K562 (cell line): ENCODE measurements around the gene EVI2B. TPM values are rescaled to one million over a fixed set of nuclear protein-coding genes. Genes with fewer than 3 reads are reported as not detected.

Experiments
- ATAC-seq: fragments of 200-7000 bp; cut with Tn5 transposase; 3 replicates; pipeline ENCODE4 v1.9.1; 2020; ENCODE audit warnings: moderate library complexity
- BruUV-seq: library from RNA; stranded (reverse); fragments of 400-500 nt; replicated peaks from 2 replicates; lab custom pipeline; 2021; lab: Mats Ljungman, UMichigan
- CTCF ChIA-PET: fragments of 300-600 bp; formaldehyde crosslinking; extraction: SDS; loops from one replicate; lab custom pipeline; 2021; ENCODE audit warnings: low intra/inter-chr PET ratio; lab: Yijun Ruan, JAX
- POLR2A ChIA-PET: fragments of 300-600, 350-650 bp; sonication (Branson Sonifier 250); formaldehyde crosslinking; extraction: SDS; loops from one replicate; lab custom pipeline; 2021; ENCODE audit warnings: antibody characterized with exemption, inconsistent platforms; lab: Yijun Ruan, JAX
- DNase-seq, 4 experiments: peaks; one replicate each; pipeline versions ENCODE4 v3.0.0 to v3.0.0-alpha.2; 2011 to 2018; ENCODE audit warnings: low spot score in 3 of 4, mixed read lengths in 3 of 4; ENCODE audit errors: extremely low read depth in 1 of 4
- FAIRE-seq: peaks from 2 replicates; lab custom pipeline; 2011; peaks lifted over from hg19 to GRCh38; lab: Jason Lieb, UNC
- H2AFZ ChIP-seq: 2 replicates; pipeline ENCODE4 v1.6.0; 2011; ENCODE audit warnings: low read depth, low read length, control low read depth, inconsistent platforms
- H3K27ac ChIP-seq: fragments of 200-600 bp; 3 replicates; pipeline ENCODE4 v1.8.0; 2011; ENCODE audit warnings: low read depth, mild to moderate bottlenecking, control low read depth, inconsistent platforms, low read length, moderate library complexity, mixed read lengths; ENCODE audit errors: extremely low read depth
- H3K27me3 ChIP-seq, 2 experiments: fragments of 300-600 bp in 1 of 2; 2 replicates in 1 of 2; 3 replicates in 1 of 2; pipeline versions ENCODE4 v1.6.0 to v1.8.0; 2011; ENCODE audit warnings: inconsistent platforms in 2 of 2, low read length in 2 of 2, mild to moderate bottlenecking in 1 of 2, mixed read lengths in 1 of 2, moderate library complexity in 1 of 2; ENCODE audit not compliant: control insufficient read depth in 2 of 2, insufficient read depth in 2 of 2
- H3K36me3 ChIP-seq: fragments of 300-600 bp; 3 replicates; pipeline ENCODE4 v1.8.0; 2011; ENCODE audit warnings: mild to moderate bottlenecking, low read length, inconsistent platforms; ENCODE audit not compliant: control insufficient read depth, insufficient read depth
- H3K4me1 ChIP-seq, 2 experiments: fragments of 200-600 bp in 1 of 2; replicated peaks in 1 of 2; 2 replicates in 1 of 2; 3 replicates in 1 of 2; pipeline versions ENCODE4 v1.5.1 to v1.8.0; 2011; ENCODE audit warnings: inconsistent platforms in 2 of 2, low read length in 2 of 2, mild to moderate bottlenecking in 1 of 2, mixed read lengths in 1 of 2, moderate library complexity in 1 of 2; ENCODE audit not compliant: control insufficient read depth in 2 of 2, insufficient read depth in 2 of 2
- H3K4me2 ChIP-seq: 2 replicates; pipeline ENCODE4 v1.6.1; 2011; ENCODE audit warnings: low read length, control low read depth, inconsistent platforms, mixed read lengths; ENCODE audit not compliant: insufficient read depth
- H3K4me3 ChIP-seq: fragments of 200-600 bp; sonication (generic), shearing (Covaris generic); 2 replicates; pipeline ENCODE4 v1.5.1; 2016; ENCODE audit warnings: control low read depth, inconsistent platforms
- H3K79me2 ChIP-seq: fragments of 200-600 bp; 3 replicates; pipeline ENCODE4 v1.8.0; 2011; ENCODE audit warnings: low read length, inconsistent platforms; ENCODE audit not compliant: control insufficient read depth, insufficient read depth
- H3K9ac ChIP-seq, 2 experiments: 2 replicates each; pipeline versions ENCODE4 v1.6.0 to v1.6.1; 2011; ENCODE audit warnings: low read depth in 2 of 2, low read length in 2 of 2, control low read depth in 1 of 2, inconsistent platforms in 1 of 2, mild to moderate bottlenecking in 1 of 2, mixed read lengths in 1 of 2; ENCODE audit not compliant: insufficient read depth in 1 of 2
- H3K9me1 ChIP-seq: one replicate; pipeline ENCODE4 v1.6.0; 2011; ENCODE audit warnings: inconsistent platforms, mild to moderate bottlenecking, low read length, moderate library complexity; ENCODE audit not compliant: control insufficient read depth, insufficient read depth
- H3K9me3 ChIP-seq: replicated peaks from 2 replicates; pipeline ENCODE4 v1.5.1; 2011; ENCODE audit warnings: low read depth, low read length, inconsistent platforms; ENCODE audit not compliant: control insufficient read depth, insufficient read depth
- H4K20me1 ChIP-seq: replicated peaks from 2 replicates; pipeline ENCODE4 v1.6.1; 2011; ENCODE audit warnings: low read length, inconsistent platforms, mixed read lengths; ENCODE audit not compliant: control insufficient read depth, insufficient read depth
- BRD4 ChIP-seq: fragments of 200-600 bp; sonication (generic); IDR thresholded peaks from 2 replicates; pipeline ENCODE4 v1.6.1; 2017; ENCODE audit warnings: inconsistent platforms
- CBX1 ChIP-seq: sonication (generic); IDR thresholded peaks from 2 replicates; pipeline ENCODE4 v1.6.1; 2016; ENCODE audit warnings: antibody characterized with exemption, low read depth, mild to moderate bottlenecking
- ERF ChIP-seq: fragments of 450-650 bp; formaldehyde crosslinking; IDR thresholded peaks from 2 replicates; pipeline ENCODE4 v1.4.0; 2020; ENCODE audit warnings: mild to moderate bottlenecking, mixed read lengths
- FOXM1 ChIP-seq, 2 experiments: fragments of 450-650 bp in 1 of 2; sonication (generic) in 1 of 2; formaldehyde crosslinking in 1 of 2; IDR thresholded peaks; 2 replicates each; pipeline versions ENCODE4 v1.6.1 to v1.9.0; 2017 to 2022; ENCODE audit warnings: low read depth in 2 of 2, mild to moderate bottlenecking in 2 of 2, missing genetic modification reagents in 1 of 2, moderate library complexity in 1 of 2
- HNRNPK ChIP-seq: fragments of 200-400 bp; formaldehyde crosslinking; IDR thresholded peaks from one replicate; pipeline ENCODE4 v1.6.1; 2018; ENCODE audit warnings: mild to moderate bottlenecking, low read depth, low read length; ENCODE audit not compliant: poor library complexity, severe bottlenecking
- HOXB6 ChIP-seq: fragments of 250-450 bp; sonication (Bioruptor Pico); IDR thresholded peaks from 2 replicates; pipeline ENCODE4 v1.5.1; 2022; ENCODE audit warnings: mild to moderate bottlenecking, borderline replicate concordance
- NR2C2 ChIP-seq, 2 experiments: fragments of 200-800 bp in 1 of 2; sonication (Bioruptor generic) in 1 of 2; sonication (generic) in 1 of 2; formaldehyde crosslinking in 1 of 2; IDR thresholded peaks; 2 replicates each; pipeline versions ENCODE4 v1.6.1 to v1.8.0; 2016 to 2022; ENCODE audit warnings: mild to moderate bottlenecking in 1 of 2, missing compliant biosample characterization in 1 of 2, missing genetic modification characterization in 1 of 2, missing genetic modification reagents in 1 of 2
- SPI1 ChIP-seq: IDR thresholded peaks from 2 replicates; pipeline ENCODE4 v1.6.1; 2011; ENCODE audit warnings: low read depth, low read length, control low read depth, borderline replicate concordance
- TCFL5 ChIP-seq: fragments of 250-450 bp; sonication (Bioruptor Pico); conservative IDR thresholded peaks from 2 replicates; pipeline ENCODE4 v1.6.1; 2021; ENCODE audit warnings: mild to moderate bottlenecking, moderate library complexity, matching md5 sums
- YY1 ChIP-seq, 3 experiments: IDR thresholded peaks; 2 replicates each; pipeline ENCODE4 v1.6.1; 2011; ENCODE audit warnings: low read length in 2 of 3, mild to moderate bottlenecking in 2 of 3, moderate library complexity in 2 of 3, borderline replicate concordance in 1 of 3, control low read depth in 1 of 3, low read depth in 1 of 3; ENCODE audit not compliant: insufficient read depth in 3 of 3, insufficient replicate concordance in 2 of 3, control insufficient read depth in 1 of 3, insufficient read length in 1 of 3; ENCODE audit errors: extremely low read depth in 1 of 3
- ZFP1 ChIP-seq: fragments of 450-650 bp; formaldehyde crosslinking; IDR thresholded peaks from 2 replicates; pipeline ENCODE4 v1.4.0; 2020; ENCODE audit warnings: mild to moderate bottlenecking, mixed read lengths
- ZNF584 ChIP-seq: fragments of 200-800 bp; sonication (Bioruptor generic); IDR thresholded peaks from 2 replicates; pipeline ENCODE4 v1.6.1; 2016; ENCODE audit warnings: low read depth, mild to moderate bottlenecking, missing genetic modification characterization, missing compliant biosample characterization
- WGBS: fragments of 100-300 bp; shearing (Covaris generic); methylation state at CpG from one replicate; pipeline ENCODE4 v1.1.6; 2016; ENCODE audit warnings: low coverage, mixed read lengths; ENCODE audit not compliant: insufficient coverage; ENCODE audit errors: missing lambda C conversion rate; 5-methylcytosine and 5-hydroxymethylcytosine counted together
- in situ Hi-C: fragments of 300-500 bp; cut with MboI; formaldehyde crosslinking; loops from 4 replicates; pipeline ENCODE4 v1.15.0; 2018; ENCODE audit warnings: inconsistent platforms, mixed read lengths
- intact Hi-C: fragments of 100-400 bp; cut with micrococcal nuclease; formaldehyde crosslinking; loops from 2 replicates; pipeline ENCODE4 v1.14.2; 2022
- polyA plus RNA-seq, 8 experiments: library from polyadenylated mRNA; depleted of rRNA in 4 of 8; stranded (reverse) in 5 of 8; unstranded in 3 of 8; fragments of >200 nt; fragmentation: Nextera tagmentation in 2 of 8; fragmentation: Illumina TruSeq in 1 of 8; extraction: Ambion mirVana in 2 of 8; extraction: Trizol in 1 of 8; gene quantifications; 2 replicates each; pipeline versions ENCODE4 v1.2.1 to v1.2.3, GENCODE V29; 2011 to 2014; ENCODE audit warnings: inconsistent platforms in 1 of 8, missing spikeins in 1 of 8
- total RNA-seq, 7 experiments: library from RNA; depleted of rRNA in 6 of 7; stranded (reverse); fragments of >200 nt in 6 of 7; fragmentation: Illumina TruSeq in 2 of 7; extraction: Trizol in 2 of 7; gene quantifications; 2 replicates each; pipeline versions ENCODE4 v1.2.1 to v1.2.3, GENCODE V29; 2011 to 2021; ENCODE audit warnings: low replicate concordance in 1 of 7

EVI2B gene
- total and polyA plus RNA-seq, 9 of the 15 experiments (the other 6 are each of a cell fraction or from before 2014, with no cell fraction given): 0.54 to 8.0 (median 2.5) TPM

DNA sequence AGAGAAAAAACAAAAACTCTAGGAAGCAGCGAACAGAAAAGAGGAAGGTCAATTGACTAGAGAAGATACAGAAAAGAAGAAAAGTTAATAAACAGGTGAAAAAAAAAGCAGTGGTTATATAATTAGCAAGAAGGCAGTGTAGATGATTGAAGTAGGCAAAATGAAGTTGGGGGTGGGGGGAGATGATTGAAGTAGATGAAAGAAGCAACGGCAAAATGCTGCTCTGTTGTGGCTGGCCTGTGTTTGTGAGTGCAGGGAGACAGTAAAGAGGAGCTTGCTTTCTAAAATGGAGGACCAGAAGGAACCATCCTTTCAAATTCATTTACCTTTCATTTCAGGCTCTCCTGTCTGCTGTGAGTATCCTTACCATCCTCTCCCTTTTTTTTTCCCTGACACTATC lies 3.6 kb downstream of the EVI2B start:
- 18% methylated on average over 2 of the region's 2 CpGs for WGBS
- Histone ChIP-seq H3K9me3 (no peaks in the 10 kb centered on the region), H3K4me3 (no peak overlapping the region), H3K4me2 (no peak overlapping the region), H3K9ac (no peak overlapping the region), H3K27me3 (no peaks in the 10 kb centered on the region), H3K36me3 (no peaks in the 10 kb centered on the region), H3K79me2 (peaks cover 3% of the 10 kb centered on the region; the same call in 2 of the 3 replicates), H3K9me1 (no peaks in the 10 kb centered on the region), H4K20me1 (peaks cover 7% of the 10 kb centered on the region; the same call in 1 of the 2 replicates), H2AFZ (no peak overlapping the region), H3K4me1 (peaks cover 12% of the 10 kb centered on the region in 2 experiments; a peak in 4 of 5 replicates), H3K27ac (no peak overlapping the region; the same call in 2 of the 3 replicates)
- ChIA-PET CTCF (no interaction called here), POLR2A (interaction anchor here (0.6 to 1.0 kb wide), 4 partner anchors 8 to 257 kb away, joined by 3 read pairs; no protein-coding TSS in a partner anchor)
- BruUV-seq: no TSS peak
- intact Hi-C loops: no loop called here
- DNase-seq (no peak), ATAC-seq (peak; percentile 34; the same call in 1 of the 3 replicates), FAIRE-seq (no peak)
- in situ Hi-C loops: no loop called here
- no peak for TF ChIP-seq ZFP1 (CRISPR knock-in tag)
- 0 out of 2 replicates have a peak, but pooled peaks have one; percentile 11 for TF ChIP-seq BRD4
- TF ChIP-seq ERF (CRISPR knock-in tag): no peak
- peak in 1 of 3 experiments; percentile 35 for TF ChIP-seq YY1 (IDR thresholded peaks at IDR 0.05; ENCODE audit: borderline replicate concordance in 1 of 3, control insufficient read depth in 1 of 3, extremely low read depth in 1 of 3, insufficient read depth in 3 of 3, insufficient read length in 1 of 3, insufficient replicate concordance in 2 of 3, low read depth in 1 of 3, low read length in 2 of 3)

DNA sequence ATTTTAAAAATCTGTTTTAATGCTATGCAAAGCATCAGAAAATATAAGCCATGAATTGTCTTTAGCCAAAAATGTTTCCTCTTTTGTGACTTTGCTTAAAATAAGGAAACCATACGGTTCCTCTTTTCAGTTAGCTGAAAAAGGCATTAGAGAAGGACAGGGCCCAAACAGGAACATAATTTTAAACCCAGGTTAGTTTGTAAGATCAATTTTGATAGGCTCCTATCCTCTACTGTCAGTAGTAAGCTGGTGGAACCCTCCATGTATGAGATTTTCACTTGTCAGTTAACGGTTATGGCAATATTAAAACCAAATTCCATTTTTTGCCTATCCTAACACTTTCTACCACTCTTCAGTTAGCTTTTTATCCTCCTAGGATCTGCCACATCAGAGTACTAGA lies 4.3 kb downstream of the EVI2B start:
- FAIRE-seq: no peak

More for the DNA sequence above, 4.3 kb downstream of the EVI2B start:
- H2AFZ ChIP-seq: no peak overlapping the region
- peaks cover 5% of the 10 kb centered on the region; the same call in 2 of the 3 replicates for H3K79me2 ChIP-seq
- H3K9me1 ChIP-seq: no peaks in the 10 kb centered on the region
- 23% methylated on average over 2 of the region's 2 CpGs for WGBS
- H3K4me2 ChIP-seq: no peak overlapping the region
- in situ Hi-C loops: no loop called here
- ChIA-PET CTCF (no interaction called here), POLR2A (interaction anchor here (0.6 to 0.7 kb wide), 2 partner anchors 8 to 256 kb away, joined by 3 read pairs; no protein-coding TSS in a partner anchor)
- TF ChIP-seq HNRNPK: no peak
- peak; percentile 59; the same call in 1 of the 2 replicates for TF ChIP-seq FOXM1 (IDR thresholded peaks at IDR 0.05; ENCODE audit: low read depth)
- no peak for TF ChIP-seq FOXM1 (CRISPR knock-in tag; IDR thresholded peaks at IDR 0.05; ENCODE audit: low read depth)
- TF ChIP-seq HOXB6 (CRISPR knock-in tag): no peak
- TF ChIP-seq TCFL5 (CRISPR knock-in tag): no peak
- no peak for TF ChIP-seq CBX1
- TF ChIP-seq NR2C2 (CRISPR knock-in tag; IDR thresholded peaks at IDR 0.05): no peak
- no peak for TF ChIP-seq NR2C2 (tag; IDR thresholded peaks at IDR 0.05)
- TF ChIP-seq ZNF584: no peak
- peak; percentile 89 for TF ChIP-seq SPI1
- H3K4me3 ChIP-seq: no peak overlapping the region
- no peak for DNase-seq
- ATAC-seq: no peak
- H3K9ac ChIP-seq: no peak overlapping the region
- no TSS peak for BruUV-seq
- no peaks in the 10 kb centered on the region for H3K27me3 ChIP-seq
- no peaks in the 10 kb centered on the region for H3K36me3 ChIP-seq
- H3K27ac ChIP-seq: peak overlapping the region; percentile 41; the same call in 1 of the 3 replicates
- peaks cover 12% of the 10 kb centered on the region in 2 experiments; a peak in 4 of 5 replicates for H3K4me1 ChIP-seq
- intact Hi-C loops: no loop called here
- no peaks in the 10 kb centered on the region for H3K9me3 ChIP-seq
- peaks cover 7% of the 10 kb centered on the region; the same call in 1 of the 2 replicates for H4K20me1 ChIP-seq
